NOMO-1 (cell line): ENCODE measurements around the gene PRSS53.
"Not testable (repeated sequence)": the region's sequence is repeated elsewhere in the genome, so short reads cannot be mapped to it uniquely, and the experiment has no call there.

Experiments used
- DNase-seq, 2 experiments: peaks; one replicate each; lab custom pipeline; 2025; ENCODE audit not compliant: unreplicated experiment in 2 of 2; lab: John Stamatoyannopoulos, UW

The PRSS53 gene

GRCh38 chr16:31118223-31119155 lies 29.7 kb upstream of the PRSS53 start:
- no peak for DNase-seq

- peak; percentile 97 to 98 for DNase-seq
Measured at GRCh38 chr16:31117384-31118222, 28.9 kb upstream of the PRSS53 start, which contains the start of gene KAT8. Gene KAT8, plus strand, starts transcription at chr16:31117664. Its CDS starts 18 bp downstream, at chr16:31117682.

GRCh38 chr16:31114468-31114867 lies 25.7 kb upstream of the PRSS53 start:
- DNase-seq: no peak

GRCh38 chr16:31113121-31114120 lies 24.7 kb upstream of the PRSS53 start:
- peak; percentile 51 to 62 for DNase-seq

- no peak for DNase-seq
Measured at GRCh38 chr16:31112711-31113110, 24.0 kb upstream of the PRSS53 start.

- no peak for DNase-seq
Measured at GRCh38 chr16:31111881-31112466, 23.2 kb upstream of the PRSS53 start.

- no peak for DNase-seq
Measured at GRCh38 chr16:31110106-31111034, 21.6 kb upstream of the PRSS53 start.

GRCh38 chr16:31109622-31110021 lies 20.9 kb upstream of the PRSS53 start:
- no peak for DNase-seq

GRCh38 chr16:31108794-31109558 lies 20.2 kb upstream of the PRSS53 start:
- no peak for DNase-seq

GRCh38 chr16:31108035-31108793 lies 19.5 kb upstream of the PRSS53 start, which contains the start of gene BCKDK:
Gene BCKDK, plus strand, starts transcription at chr16:31108386. Its CDS starts 838 bp downstream, at chr16:31109224.
- peak; percentile 67 to 77 for DNase-seq

GRCh38 chr16:31107465-31107867 lies 18.7 kb upstream of the PRSS53 start:
- no peak for DNase-seq

GRCh38 chr16:31106509-31107464 lies 18.0 kb upstream of the PRSS53 start:
- DNase-seq: no peak

- DNase-seq: peak; percentile 70 to 75
Measured at GRCh38 chr16:31105677-31106213, 17.0 kb upstream of the PRSS53 start.

- DNase-seq: not testable (repeated sequence)
Measured at GRCh38 chr16:31100876-31101641, 12.3 kb upstream of the PRSS53 start.
